ENCODE results near the gene HYI. TPM values are rescaled to one million over a fixed set of nuclear protein-coding genes. Genes with fewer than 3 reads are reported as not detected.
A peak's percentile ranks its signal among the peaks of the same experiment; 100 is the strongest.
"Not testable (repeated sequence)": the region's sequence is repeated elsewhere in the genome, so short reads cannot be mapped to it uniquely, and the experiment has no call there.

The HYI gene
- 7.6 TPM for polyA plus RNA-seq (2012; ENCODE audit: low read depth, missing spikeins)

GRCh38 chr1:43453442-43454269, at the start of gene HYI:
TSS of gene HYI (minus strand) at chr1:43453931. CDS start at chr1:43453793, 138 bp downstream.
- FAIRE-seq: peak; percentile 71
- TF ChIP-seq POLR2AphosphoS5 (IDR thresholded peaks at IDR 0.05; ENCODE audit: low read depth, low read length): 0 out of 2 replicates have a peak, but pooled peaks have one; percentile 33
- no peak for TF ChIP-seq PAX5 (IDR thresholded peaks at IDR 0.05; ENCODE audit: insufficient read depth, low read length, severe bottlenecking)
- TF ChIP-seq POLR2A (IDR thresholded peaks at IDR 0.05; ENCODE audit: low read depth, low read length): peak; percentile 13; the same call in 1 of the 2 replicates
- TF ChIP-seq POU2F2 (IDR thresholded peaks at IDR 0.05; ENCODE audit: low read depth, low read length): no peak
- DNase-seq (ENCODE audit: insufficient read length, low spot score): peak; percentile 63

- DNase-seq (ENCODE audit: insufficient read length, low spot score); FAIRE-seq: not testable (repeated sequence)
Measured at GRCh38 chr1:43501806-43502205, 48.1 kb upstream of the HYI start.

GRCh38 chr1:43499898-43500297, 46.2 kb upstream of the HYI start:
- DNase-seq (ENCODE audit: insufficient read length, low spot score) (no peak), FAIRE-seq (no peak)
- TF ChIP-seq POLR2A (IDR thresholded peaks at IDR 0.05; ENCODE audit: low read depth, low read length): no peak
- no peak for TF ChIP-seq POLR2AphosphoS5 (IDR thresholded peaks at IDR 0.05; ENCODE audit: low read depth, low read length)
- TF ChIP-seq TAF1 (IDR thresholded peaks at IDR 0.05; ENCODE audit: low read depth, low read length): no peak
- TF ChIP-seq POU2F2 (IDR thresholded peaks at IDR 0.05; ENCODE audit: low read depth, low read length): no peak
- no peak for TF ChIP-seq SPI1 (IDR thresholded peaks at IDR 0.05; ENCODE audit: low read depth, low read length)
- no peak for TF ChIP-seq PAX5 (IDR thresholded peaks at IDR 0.05; ENCODE audit: insufficient read depth, low read length, severe bottlenecking)

- TF ChIP-seq SPI1 (IDR thresholded peaks at IDR 0.05; ENCODE audit: low read depth, low read length): no peak
- no peak for TF ChIP-seq PAX5 (IDR thresholded peaks at IDR 0.05; ENCODE audit: insufficient read depth, low read length, severe bottlenecking)
- no peak for TF ChIP-seq POLR2AphosphoS5 (IDR thresholded peaks at IDR 0.05; ENCODE audit: low read depth, low read length)
- no peak for TF ChIP-seq POLR2A (IDR thresholded peaks at IDR 0.05; ENCODE audit: low read depth, low read length)
- no peak for TF ChIP-seq POU2F2 (IDR thresholded peaks at IDR 0.05; ENCODE audit: low read depth, low read length)
- TF ChIP-seq TAF1 (IDR thresholded peaks at IDR 0.05; ENCODE audit: low read depth, low read length): no peak
- FAIRE-seq: no peak
- DNase-seq (ENCODE audit: insufficient read length, low spot score): no peak
Measured at GRCh38 chr1:43495204-43495603, 41.5 kb upstream of the HYI start.

GRCh38 chr1:43493661-43494450, 40.1 kb upstream of the HYI start:
- TF ChIP-seq TAF1 (IDR thresholded peaks at IDR 0.05; ENCODE audit: low read depth, low read length): no peak
- no peak for TF ChIP-seq POU2F2 (IDR thresholded peaks at IDR 0.05; ENCODE audit: low read depth, low read length)
- no peak for TF ChIP-seq POLR2A (IDR thresholded peaks at IDR 0.05; ENCODE audit: low read depth, low read length)
- TF ChIP-seq PAX5 (IDR thresholded peaks at IDR 0.05; ENCODE audit: insufficient read depth, low read length, severe bottlenecking): no peak
- TF ChIP-seq SPI1 (IDR thresholded peaks at IDR 0.05; ENCODE audit: low read depth, low read length): no peak
- TF ChIP-seq POLR2AphosphoS5 (IDR thresholded peaks at IDR 0.05; ENCODE audit: low read depth, low read length): no peak
- FAIRE-seq (no peak), DNase-seq (ENCODE audit: insufficient read length, low spot score) (no peak)

- FAIRE-seq: no peak
- DNase-seq (ENCODE audit: insufficient read length, low spot score): no peak
- TF ChIP-seq POLR2AphosphoS5 (IDR thresholded peaks at IDR 0.05; ENCODE audit: low read depth, low read length) (no peak), SPI1 (IDR thresholded peaks at IDR 0.05; ENCODE audit: low read depth, low read length) (no peak), POLR2A (IDR thresholded peaks at IDR 0.05; ENCODE audit: low read depth, low read length) (no peak), TAF1 (IDR thresholded peaks at IDR 0.05; ENCODE audit: low read depth, low read length) (no peak), POU2F2 (IDR thresholded peaks at IDR 0.05; ENCODE audit: low read depth, low read length) (no peak), PAX5 (IDR thresholded peaks at IDR 0.05; ENCODE audit: insufficient read depth, low read length, severe bottlenecking) (no peak)
Measured at GRCh38 chr1:43492826-43493225, 39.1 kb upstream of the HYI start.

GRCh38 chr1:43491061-43491460, 37.3 kb upstream of the HYI start:
- FAIRE-seq (no peak), DNase-seq (ENCODE audit: insufficient read length, low spot score) (no peak)
- TF ChIP-seq POLR2A (IDR thresholded peaks at IDR 0.05; ENCODE audit: low read depth, low read length): no peak
- no peak for TF ChIP-seq PAX5 (IDR thresholded peaks at IDR 0.05; ENCODE audit: insufficient read depth, low read length, severe bottlenecking)
- no peak for TF ChIP-seq POLR2AphosphoS5 (IDR thresholded peaks at IDR 0.05; ENCODE audit: low read depth, low read length)
- no peak for TF ChIP-seq TAF1 (IDR thresholded peaks at IDR 0.05; ENCODE audit: low read depth, low read length)
- TF ChIP-seq POU2F2 (IDR thresholded peaks at IDR 0.05; ENCODE audit: low read depth, low read length): no peak
- TF ChIP-seq SPI1 (IDR thresholded peaks at IDR 0.05; ENCODE audit: low read depth, low read length): no peak

- TF ChIP-seq POU2F2 (IDR thresholded peaks at IDR 0.05; ENCODE audit: low read depth, low read length) (no peak), PAX5 (IDR thresholded peaks at IDR 0.05; ENCODE audit: insufficient read depth, low read length, severe bottlenecking) (no peak), POLR2A (IDR thresholded peaks at IDR 0.05; ENCODE audit: low read depth, low read length) (no peak), SPI1 (IDR thresholded peaks at IDR 0.05; ENCODE audit: low read depth, low read length) (no peak), POLR2AphosphoS5 (IDR thresholded peaks at IDR 0.05; ENCODE audit: low read depth, low read length) (no peak), TAF1 (IDR thresholded peaks at IDR 0.05; ENCODE audit: low read depth, low read length) (no peak)
- FAIRE-seq: no peak
Measured at GRCh38 chr1:43488165-43488564, 34.4 kb upstream of the HYI start.

GRCh38 chr1:43484367-43484766, 30.6 kb upstream of the HYI start:
- FAIRE-seq: no peak
- DNase-seq (ENCODE audit: insufficient read length, low spot score): no peak
- TF ChIP-seq POLR2A (IDR thresholded peaks at IDR 0.05; ENCODE audit: low read depth, low read length) (no peak), PAX5 (IDR thresholded peaks at IDR 0.05; ENCODE audit: insufficient read depth, low read length, severe bottlenecking) (no peak), POU2F2 (IDR thresholded peaks at IDR 0.05; ENCODE audit: low read depth, low read length) (no peak), SPI1 (IDR thresholded peaks at IDR 0.05; ENCODE audit: low read depth, low read length) (no peak), POLR2AphosphoS5 (IDR thresholded peaks at IDR 0.05; ENCODE audit: low read depth, low read length) (no peak), TAF1 (IDR thresholded peaks at IDR 0.05; ENCODE audit: low read depth, low read length) (no peak)

More at GRCh38 chr1:43488165-43488564, 34.4 kb upstream of the HYI start:
- DNase-seq (ENCODE audit: insufficient read length, low spot score): no peak

All from GM12891 (cell line).